IPS DF 4.7 (cell line): Measurements from ENCODE around the gene CEBPZOS.
A peak's percentile ranks its signal among the peaks of the same experiment; 100 is the strongest.

Source experiments
- DNase-seq: peaks from one replicate; pipeline ENCODE4 v3.0.0-alpha.2; 2013; ENCODE audit warnings: low spot score; ENCODE audit errors: extremely low read depth

CEBPZOS gene

DNA sequence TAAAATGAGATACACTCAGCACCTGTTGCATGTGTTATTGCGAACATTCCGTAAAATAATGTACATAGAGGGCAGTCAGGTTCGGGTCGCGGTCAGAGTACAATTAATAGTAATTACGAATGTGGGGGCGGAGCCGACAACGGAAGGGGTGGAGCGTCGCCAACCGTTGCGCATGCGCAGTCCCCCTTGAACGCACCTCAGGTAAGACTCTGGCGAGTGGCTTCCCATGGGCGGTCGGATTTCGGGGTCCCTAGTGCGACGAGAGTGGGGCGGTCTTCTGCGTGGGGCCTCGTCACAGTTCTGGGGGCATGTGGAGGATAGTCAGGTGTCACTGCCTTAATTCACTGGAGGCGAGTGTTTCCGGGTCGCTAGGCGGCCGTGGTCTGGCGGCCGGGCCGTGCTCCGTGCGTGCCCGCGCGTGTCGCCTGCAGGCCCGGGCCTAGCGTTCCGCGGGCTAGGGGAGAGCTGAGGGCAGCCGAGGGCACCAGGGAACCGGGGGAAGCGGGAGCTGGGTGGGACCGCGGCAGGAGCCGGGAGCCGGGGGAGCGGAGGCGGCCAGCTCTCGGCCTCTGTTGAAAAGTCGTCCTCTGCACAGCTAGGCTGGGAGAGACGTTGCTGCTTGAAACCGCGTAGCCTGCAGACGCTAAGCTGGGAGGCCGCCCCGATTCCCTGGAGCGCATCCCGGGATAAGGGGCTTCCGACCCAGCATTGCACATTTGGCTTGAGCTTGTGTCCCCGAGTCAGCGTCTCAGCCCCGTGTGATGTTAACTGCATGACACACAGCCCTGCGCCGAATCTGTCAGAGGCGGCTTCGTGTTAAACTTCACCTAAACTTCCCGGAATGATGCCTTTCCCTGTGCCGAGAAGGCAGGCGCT, at the start of gene CEBPZOS:
CEBPZOS (plus strand) TSS at position 177 of the 876 bp plus-strand sequence. CDS start 3,209 bp downstream, outside the sequence.
- no peak for DNase-seq

GRCh38 chr2:37148325-37148724, 48.0 kb upstream of the CEBPZOS start:
- DNase-seq = no peak

DNA sequence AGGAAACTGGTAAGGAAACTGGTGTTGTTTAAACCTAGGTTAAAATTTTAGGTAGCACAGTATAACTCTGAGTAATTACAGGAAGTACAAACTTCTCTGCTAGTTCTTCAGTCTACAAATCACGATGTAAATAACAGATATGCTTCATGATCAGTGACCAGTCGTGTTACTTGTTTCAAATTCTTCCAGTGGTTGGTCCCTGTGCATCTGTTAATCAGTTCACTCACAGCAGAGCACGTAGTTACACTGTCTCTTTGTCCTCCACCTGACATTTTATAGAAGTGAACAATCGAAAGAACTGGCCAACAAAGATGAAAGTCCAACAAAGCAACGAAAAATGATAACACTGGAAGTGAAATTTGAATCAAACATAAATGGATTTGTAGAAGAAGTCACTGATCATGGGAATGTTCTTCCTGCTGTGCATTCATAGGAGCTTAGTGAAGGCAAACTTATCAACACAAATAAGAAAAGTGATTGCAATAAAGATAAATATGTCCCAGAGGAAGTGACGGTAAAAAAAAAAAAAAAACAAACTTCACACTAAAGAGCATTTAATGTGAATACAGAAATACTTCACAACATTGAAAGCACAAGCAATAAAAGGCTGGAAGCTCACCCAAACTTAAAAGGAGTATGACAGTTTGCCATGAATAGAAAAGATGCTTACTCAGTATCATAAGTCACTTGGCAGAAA, 46.5 kb upstream of the CEBPZOS start:
- no peak for DNase-seq

- no peak for DNase-seq
Measured at GRCh38 chr2:37153224-37153623, 43.1 kb upstream of the CEBPZOS start.

DNA sequence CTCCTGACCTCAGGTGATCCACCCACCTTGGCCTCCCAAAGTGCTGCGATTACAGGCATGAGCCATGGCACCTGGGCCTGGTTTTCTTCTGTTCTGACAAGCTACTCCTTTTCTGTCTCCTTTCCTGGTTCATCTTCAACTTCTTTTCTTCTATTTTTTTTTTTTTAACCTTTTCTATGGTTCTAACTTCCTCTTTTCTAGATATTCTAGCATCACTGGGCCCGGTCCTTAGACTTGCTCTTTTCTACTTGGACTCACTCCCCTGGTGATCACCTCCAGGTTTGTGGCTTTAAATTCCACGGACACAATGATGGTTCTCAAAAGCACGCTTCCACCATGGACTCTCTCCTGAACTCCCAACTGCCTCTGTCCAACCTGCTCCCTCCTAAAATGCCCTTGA, 41.5 kb upstream of the CEBPZOS start:
- DNase-seq = no peak

DNA sequence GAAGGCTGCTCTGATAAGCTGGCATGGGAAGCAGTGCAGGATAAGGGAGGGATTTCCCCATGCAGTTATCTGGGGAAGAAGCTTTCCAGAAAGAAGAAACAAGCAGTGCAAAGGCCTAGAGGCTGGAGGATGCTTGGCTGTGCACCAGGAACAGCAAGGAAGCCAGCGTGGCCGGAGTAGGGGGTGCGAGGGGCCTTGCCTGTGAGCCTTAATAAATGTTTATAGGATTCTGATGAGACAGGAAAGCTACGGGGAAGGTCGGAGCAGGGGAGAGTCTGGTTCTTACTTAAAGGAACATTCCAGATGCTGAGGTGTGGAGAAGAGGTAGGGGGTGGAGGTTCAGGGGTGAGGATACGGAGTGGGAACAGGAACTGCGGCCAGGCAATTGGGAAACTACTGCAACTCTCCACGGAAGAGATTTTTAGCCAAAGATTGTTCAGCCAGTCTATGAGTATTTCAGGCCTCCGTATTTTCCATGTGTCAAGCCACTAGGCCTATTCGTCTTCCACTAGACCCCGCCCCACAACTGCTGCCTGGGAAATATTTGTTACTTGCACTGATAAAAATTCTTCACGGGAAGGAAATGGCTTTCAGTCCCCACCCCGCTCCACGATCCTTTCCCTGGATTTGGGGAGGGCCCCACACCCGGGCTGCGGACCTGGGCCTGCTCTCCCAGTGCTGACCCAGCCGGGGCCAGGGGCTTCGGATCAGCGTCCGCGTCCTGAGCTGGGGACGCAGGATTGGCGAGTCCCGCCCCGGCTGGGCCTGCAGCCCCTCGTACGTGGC, 40.0 kb upstream of the CEBPZOS start:
- DNase-seq = no peak

DNA sequence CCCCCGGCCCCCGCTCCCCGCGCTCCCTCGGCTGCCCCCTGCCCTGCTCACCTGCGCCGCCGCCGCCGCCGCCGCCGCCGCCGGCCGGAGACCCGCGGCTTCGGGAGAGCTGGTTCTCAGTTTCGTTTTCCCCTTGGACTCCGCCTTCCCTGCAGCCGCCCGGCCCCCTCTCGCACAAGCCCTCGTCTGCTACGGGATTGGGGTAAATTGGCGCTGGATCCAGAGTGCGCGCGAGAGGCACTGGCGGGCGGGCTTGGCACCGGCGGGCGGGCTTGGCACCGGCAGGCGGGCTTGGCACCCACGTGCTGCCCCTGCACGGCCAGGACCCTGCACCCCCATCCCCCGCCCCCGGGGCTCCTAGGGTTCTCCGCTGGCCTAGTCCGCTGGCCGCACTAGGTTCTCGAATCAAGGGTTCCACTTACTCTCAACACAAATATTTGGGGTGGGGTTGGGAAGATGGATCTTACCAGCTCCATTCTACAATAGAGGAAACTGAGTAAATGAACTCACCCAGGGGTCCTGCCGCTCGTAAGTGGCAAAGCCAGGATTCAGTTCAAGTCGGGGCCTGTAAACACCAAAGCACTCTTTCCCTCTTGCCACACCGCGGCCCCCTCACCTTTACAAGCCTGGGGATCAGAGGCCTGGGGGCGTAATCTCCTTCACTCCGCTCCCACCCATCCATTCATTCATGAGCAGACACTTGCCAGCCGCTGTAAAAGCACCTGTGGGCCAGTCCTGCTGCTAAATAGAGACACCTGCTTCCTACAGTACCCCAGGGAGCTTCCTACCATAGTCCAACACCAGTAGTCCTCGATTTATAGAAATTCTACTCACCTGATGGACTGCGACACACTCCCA, 39.2 kb upstream of the CEBPZOS start, which contains the start of gene EIF2AK2:
EIF2AK2 (minus strand) TSS at position 124 of the 858 bp plus-strand sequence. CDS start 9,174 bp downstream, outside the sequence.
- no peak for DNase-seq

GRCh38 chr2:37164757-37165156, 31.5 kb upstream of the CEBPZOS start:
- no peak for DNase-seq

GRCh38 chr2:37167636-37168180, 28.6 kb upstream of the CEBPZOS start:
- no peak for DNase-seq

DNA sequence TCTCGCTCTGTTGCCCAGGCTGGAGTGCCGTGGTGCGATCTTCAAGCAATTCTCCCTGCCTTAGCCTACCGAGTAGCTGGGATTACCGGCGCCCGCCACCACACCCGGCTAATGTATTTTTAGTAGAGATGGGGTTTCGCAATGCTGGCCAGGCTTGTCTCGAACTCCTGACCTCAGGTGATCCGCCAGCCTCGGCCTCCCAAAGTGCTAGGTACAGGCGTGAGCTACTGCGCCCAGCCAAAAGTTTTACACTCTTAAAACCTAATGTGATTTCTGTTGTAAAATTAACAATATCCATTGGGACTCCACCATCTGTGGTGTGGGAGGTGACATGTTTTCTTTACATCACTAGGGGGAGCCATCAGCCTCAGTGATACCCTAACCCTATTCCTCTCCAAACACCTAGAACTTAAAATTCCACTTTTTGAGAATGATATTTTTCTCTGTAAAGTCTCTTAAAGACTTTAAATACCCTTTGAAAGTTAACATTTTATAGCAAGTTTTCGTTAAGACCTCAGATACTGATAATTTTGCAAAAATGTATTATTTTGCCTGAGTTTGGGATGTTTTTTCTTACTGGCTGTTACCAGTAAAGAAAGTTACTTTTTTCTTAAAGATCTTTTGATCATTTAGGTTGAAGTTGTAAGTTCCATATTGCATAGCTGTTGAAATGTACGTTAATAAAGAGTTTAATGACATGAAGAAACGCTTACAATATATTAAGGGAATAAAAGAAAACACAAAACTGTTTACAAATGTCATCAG, 27.9 kb upstream of the CEBPZOS start:
- DNase-seq = no peak

DNA sequence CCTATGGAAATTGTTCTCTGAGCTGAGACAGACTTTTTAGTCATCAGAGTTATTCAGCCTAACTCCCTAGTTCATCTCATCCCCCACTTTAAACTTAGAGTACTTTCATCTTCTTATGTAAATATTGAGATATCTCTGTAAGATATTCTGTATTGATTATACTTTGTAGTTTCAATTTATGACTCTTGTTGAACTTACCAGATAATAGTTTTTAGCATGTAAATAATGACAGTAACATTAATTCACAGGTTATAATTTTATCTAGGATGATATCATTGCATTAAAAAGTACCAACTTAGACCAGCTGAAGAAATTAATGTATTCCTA, 24.7 kb upstream of the CEBPZOS start:
- DNase-seq = no peak

DNA sequence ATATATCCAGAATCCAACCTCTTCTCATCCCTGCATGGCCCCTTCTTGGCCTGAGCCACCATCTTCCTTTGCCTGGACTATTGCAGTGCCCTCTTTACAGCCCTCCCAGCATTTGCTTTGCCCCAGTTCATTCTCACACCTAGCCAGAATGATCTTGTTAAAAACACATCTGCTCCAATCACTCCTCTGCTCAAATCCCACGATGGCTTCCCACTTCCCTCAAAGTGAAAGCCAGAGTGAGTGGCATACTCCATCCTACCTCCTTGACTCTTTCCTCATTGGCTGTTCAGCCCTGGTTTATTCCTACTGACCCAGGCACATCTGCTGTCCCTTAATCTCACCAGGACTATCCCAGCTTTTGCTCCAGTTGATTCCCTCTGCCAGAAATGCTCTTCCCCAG, 22.6 kb upstream of the CEBPZOS start:
- no peak for DNase-seq

- DNase-seq = no peak
Measured at GRCh38 chr2:37180006-37180639, 16.2 kb upstream of the CEBPZOS start.

GRCh38 chr2:37180640-37181039, 15.7 kb upstream of the CEBPZOS start:
- DNase-seq = no peak

GRCh38 chr2:37181726-37182684, 14.3 kb upstream of the CEBPZOS start:
- DNase-seq = no peak

DNA sequence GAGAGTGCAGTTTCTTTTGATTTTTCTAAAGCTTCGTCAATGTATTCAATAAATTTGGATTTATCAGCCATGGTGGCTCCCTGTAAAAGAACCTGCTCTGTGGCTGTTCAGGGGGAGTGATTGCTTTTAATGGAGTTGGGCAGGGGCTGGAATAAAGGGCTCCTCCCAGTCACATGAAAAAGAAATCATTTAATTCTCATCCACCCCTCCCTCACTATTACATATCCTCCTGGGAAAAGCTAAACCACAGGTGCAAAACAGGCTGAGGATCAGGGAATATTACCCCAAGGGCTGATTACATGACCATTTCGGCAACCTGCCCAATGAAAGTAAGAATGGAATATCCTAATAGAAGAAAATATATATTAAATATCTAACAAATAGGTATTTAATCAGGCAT, 7.7 kb upstream of the CEBPZOS start, which contains the start of gene SULT6B1:
SULT6B1 (minus strand) TSS at position 101 of the 400 bp plus-strand sequence; CDS start at position 71, 30 bp downstream.
- no peak for DNase-seq

GRCh38 chr2:37189452-37190153, 6.7 kb upstream of the CEBPZOS start:
- peak; percentile 88 for DNase-seq
